Osteoblast (primary cell): ENCODE data around the gene IL16. TPM values are rescaled to one million over a fixed set of nuclear protein-coding genes. Genes with fewer than 3 reads are reported as not detected.

Experiments used
- DNase-seq: peaks from one replicate; pipeline ENCODE4 v3.0.0; 2011; ENCODE audit warnings: low spot score, mixed read lengths; ENCODE audit not compliant: insufficient read length; ENCODE audit errors: missing footprints
- H2AFZ ChIP-seq: 2 replicates; pipeline ENCODE4 v1.6.0; 2011; ENCODE audit warnings: mild to moderate bottlenecking, low read length
- H3K27ac ChIP-seq: 2 replicates; pipeline ENCODE4 v1.5.1; 2011; ENCODE audit warnings: mild to moderate bottlenecking, low read depth, low read length, moderate library complexity
- H3K27me3 ChIP-seq: 2 replicates; pipeline ENCODE4 v1.6.0; 2012; ENCODE audit warnings: mild to moderate bottlenecking, control low read depth, inconsistent platforms, low read length, moderate library complexity; ENCODE audit not compliant: insufficient read depth
- H3K36me3 ChIP-seq: 2 replicates; pipeline ENCODE4 v1.5.1; 2011; ENCODE audit warnings: mild to moderate bottlenecking, low read length, control low read depth, moderate library complexity; ENCODE audit not compliant: insufficient read depth
- H3K4me1 ChIP-seq: 2 replicates; pipeline ENCODE4 v1.5.1; 2011; ENCODE audit warnings: mild to moderate bottlenecking, low read length, control low read depth, moderate library complexity; ENCODE audit not compliant: insufficient read depth
- H3K4me2 ChIP-seq: 2 replicates; pipeline ENCODE4 v1.6.0; 2011; ENCODE audit warnings: mild to moderate bottlenecking, low read length; ENCODE audit not compliant: insufficient read depth
- H3K4me3 ChIP-seq: fragments of 200-600 bp; sonication (generic); 3 replicates; pipeline ENCODE4 v1.5.1; 2012; ENCODE audit warnings: mild to moderate bottlenecking, low read length, inconsistent platforms; ENCODE audit not compliant: insufficient read depth
- H3K79me2 ChIP-seq: 2 replicates; pipeline ENCODE4 v1.6.0; 2012; ENCODE audit warnings: mild to moderate bottlenecking, low read length, control low read depth, inconsistent platforms; ENCODE audit not compliant: insufficient read depth
- H3K9me3 ChIP-seq: 2 replicates; pipeline ENCODE4 v1.5.1; 2011; ENCODE audit warnings: low read depth, low read length, control low read depth
- H4K20me1 ChIP-seq: 2 replicates; pipeline ENCODE4 v1.6.0; 2012; ENCODE audit warnings: mild to moderate bottlenecking, low read length, control low read depth; ENCODE audit not compliant: insufficient read depth
- CTCF ChIP-seq: IDR thresholded peaks from 2 replicates; pipeline ENCODE4 v1.5.1; 2011; ENCODE audit warnings: mild to moderate bottlenecking, low read depth, low read length, moderate library complexity; ENCODE audit errors: extremely low read depth
- total RNA-seq: library from RNA; depleted of rRNA; stranded (reverse); fragments of >200 nt; gene quantifications from 2 replicates; pipeline ENCODE4 v1.2.3, GENCODE V29; 2012

Gene IL16
- total RNA-seq, 1 donor: 6.5 TPM

GRCh38 chr15:81360491-81360890 lies 163.8 kb downstream of the IL16 start:
- peaks cover 2% of the 10 kb centered on the region for H3K27me3 ChIP-seq
- H2AFZ ChIP-seq: no peak overlapping the region
- DNase-seq: no peak
- no peaks in the 10 kb centered on the region for H3K79me2 ChIP-seq
- H3K4me3 ChIP-seq: no peak overlapping the region
- no peak overlapping the region for H3K4me2 ChIP-seq
- no peaks in the 10 kb centered on the region for H3K9me3 ChIP-seq
- H4K20me1 ChIP-seq: no peaks in the 10 kb centered on the region
- no peak for TF ChIP-seq CTCF
- H3K27ac ChIP-seq: no peak overlapping the region
- H3K4me1 ChIP-seq: no peaks in the 10 kb centered on the region
- H3K36me3 ChIP-seq: no peaks in the 10 kb centered on the region

- Histone ChIP-seq H3K79me2 (no peaks in the 10 kb centered on the region), H3K36me3 (no peaks in the 10 kb centered on the region), H3K27me3 (peaks cover 2% of the 10 kb centered on the region), H2AFZ (no peak overlapping the region), H3K4me2 (no peak overlapping the region), H3K4me1 (no peaks in the 10 kb centered on the region), H4K20me1 (no peaks in the 10 kb centered on the region), H3K4me3 (no peak overlapping the region), H3K27ac (no peak overlapping the region), H3K9me3 (no peaks in the 10 kb centered on the region)
- TF ChIP-seq CTCF: no peak
- DNase-seq: no peak
These were observed 165.2 kb downstream of the IL16 start for GRCh38 chr15:81361891-81362290.

- Histone ChIP-seq H3K79me2 (no peaks in the 10 kb centered on the region), H4K20me1 (no peaks in the 10 kb centered on the region), H3K4me3 (no peak overlapping the region), H3K27ac (no peak overlapping the region), H3K27me3 (peaks cover 2% of the 10 kb centered on the region), H3K9me3 (no peaks in the 10 kb centered on the region), H3K36me3 (no peaks in the 10 kb centered on the region), H3K4me2 (no peak overlapping the region), H2AFZ (no peak overlapping the region), H3K4me1 (no peaks in the 10 kb centered on the region)
- no peak for TF ChIP-seq CTCF
- no peak for DNase-seq
These were observed 166.1 kb downstream of the IL16 start for GRCh38 chr15:81362790-81363189.

- no peak overlapping the region for H3K4me2 ChIP-seq
- no peak for TF ChIP-seq CTCF
- H3K4me3 ChIP-seq: no peak overlapping the region
- no peaks in the 10 kb centered on the region for H3K4me1 ChIP-seq
- DNase-seq: no peak
- H3K27me3 ChIP-seq: peaks cover 2% of the 10 kb centered on the region
- no peak overlapping the region for H2AFZ ChIP-seq
- no peak overlapping the region for H3K27ac ChIP-seq
- no peaks in the 10 kb centered on the region for H3K79me2 ChIP-seq
- H4K20me1 ChIP-seq: no peaks in the 10 kb centered on the region
- H3K9me3 ChIP-seq: no peaks in the 10 kb centered on the region
- H3K36me3 ChIP-seq: no peaks in the 10 kb centered on the region
These were observed 166.6 kb downstream of the IL16 start for GRCh38 chr15:81363276-81363675.

Other genes with a start within 250 kb of the IL16 start
- 16.6 and 18.6 TPM in 2 replicates for gene MESD, start 207.1 kb upstream of the IL16 start, total RNA-seq
- gene TLNRD1, start 196.0 kb upstream of the IL16 start, total RNA-seq: 7.1 and 7.6 TPM in 2 replicates
- under 0.01 and 0.88 TPM in 2 replicates for gene CFAP161, start 62.6 kb upstream of the IL16 start, total RNA-seq
- 5.9 and 6.5 TPM in 2 replicates for gene STARD5, start 127.3 kb downstream of the IL16 start, total RNA-seq
- gene TMC3, start 177.3 kb downstream of the IL16 start, total RNA-seq: not detected in 2 replicates